Activated T-cell treated with anti-CD3 and anti-CD28 coated beads for 4 hours (primary cell): Measurements from ENCODE around the gene CRACR2A.

ENCODE experiments used
- DNase-seq: peaks from one replicate; pipeline ENCODE4 v3.0.0-alpha.2; 2020

Gene CRACR2A

DNA sequence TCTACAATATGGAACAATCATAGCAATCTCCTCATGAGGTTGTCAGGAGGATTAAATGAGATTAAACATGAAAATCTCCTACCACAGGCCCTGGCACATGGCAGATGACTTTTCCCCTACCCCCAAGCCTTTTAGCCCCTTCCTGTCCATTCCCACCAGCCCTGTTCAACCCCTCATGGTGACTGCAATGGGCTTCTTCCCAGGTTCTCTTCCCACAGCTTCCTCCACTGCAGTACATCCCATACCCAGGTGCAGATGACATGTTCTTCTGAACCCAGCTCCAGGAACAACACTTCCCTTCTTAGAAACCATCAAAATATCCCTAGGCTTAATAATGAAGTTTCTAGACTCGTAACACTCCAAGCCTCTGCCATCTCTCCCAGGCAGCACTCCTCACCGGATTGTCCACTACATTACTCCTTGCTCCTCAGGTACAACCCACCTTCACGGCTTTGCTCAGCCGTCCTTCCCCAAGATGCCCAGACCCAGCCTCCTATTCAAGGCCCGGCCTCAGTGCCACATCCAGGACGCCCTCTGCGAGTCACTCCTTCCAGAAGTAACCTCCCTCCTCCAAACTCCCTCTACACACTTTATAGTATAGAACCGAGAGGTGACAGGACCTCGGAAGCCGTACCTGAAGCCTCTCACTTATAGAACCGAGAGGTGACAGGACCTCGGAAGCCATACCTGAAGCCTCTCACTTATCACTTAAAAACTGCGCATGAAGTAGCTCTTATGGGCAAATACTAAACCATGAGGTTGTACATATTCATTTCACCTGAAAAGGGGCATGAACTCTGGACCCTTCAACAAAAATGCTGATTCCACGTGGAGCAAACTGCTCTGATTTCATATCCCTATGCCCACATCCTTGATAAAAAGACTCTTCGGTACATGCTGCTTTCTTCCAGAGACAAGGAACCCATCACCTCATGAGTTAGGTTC lies 1.5 kb downstream of the CRACR2A start:
- DNase-seq: no peak

DNA sequence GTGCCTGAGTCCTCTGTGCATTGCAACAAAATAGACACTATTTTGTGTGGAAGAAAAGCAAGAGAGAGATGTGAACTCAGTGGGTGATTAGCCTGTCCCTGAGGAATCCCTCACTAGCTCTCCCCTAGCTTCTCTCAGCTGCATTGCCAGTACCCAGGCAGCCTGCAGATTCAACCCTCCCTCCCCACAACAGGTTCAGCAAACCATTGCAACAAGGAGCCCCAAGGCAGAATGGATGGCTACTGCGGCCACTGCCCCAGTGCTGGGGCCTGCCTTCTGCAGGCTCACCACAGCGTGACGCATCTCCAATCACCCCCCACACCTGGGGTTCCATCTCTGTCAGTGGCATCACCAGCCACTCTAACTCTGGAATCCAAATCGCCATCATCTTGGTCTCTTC lies 2.3 kb downstream of the CRACR2A start:
- no peak for DNase-seq

- DNase-seq: no peak
Observed at GRCh38 chr12:3748620-3749019, 4.3 kb downstream of the CRACR2A start.

DNA sequence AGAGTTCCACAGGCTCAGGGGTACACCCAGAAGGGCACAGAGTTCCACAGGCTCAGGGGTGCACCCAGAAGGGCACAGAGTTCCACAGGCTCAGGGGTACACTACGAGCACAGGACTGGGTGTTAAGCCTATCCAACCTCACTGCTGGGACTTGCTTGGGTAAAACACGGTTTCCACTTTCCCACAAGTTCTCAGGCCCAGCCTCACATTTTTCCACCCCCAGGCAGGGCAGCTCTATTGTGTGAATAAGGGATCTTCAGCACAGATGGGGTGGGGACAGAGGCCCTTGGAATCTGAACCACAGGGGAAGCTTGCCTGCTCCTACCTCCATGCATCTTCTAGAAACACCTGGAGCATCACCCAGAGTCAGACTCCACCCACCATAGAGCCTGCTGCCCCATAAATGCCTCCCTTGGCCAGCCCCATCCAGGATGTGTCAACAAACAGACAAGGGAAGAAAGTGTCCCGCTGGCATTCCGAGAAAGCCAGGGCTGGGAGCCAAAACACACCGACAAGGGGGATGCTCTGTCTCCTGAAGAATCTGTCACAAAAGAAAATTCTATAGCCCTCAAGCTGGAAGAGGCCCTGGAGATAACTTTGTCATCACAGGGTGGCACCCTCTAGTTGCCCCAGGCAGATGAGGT lies 4.8 kb downstream of the CRACR2A start:
- DNase-seq: no peak

GRCh38 chr12:3747543-3747942 lies 5.4 kb downstream of the CRACR2A start:
- DNase-seq: no peak

- no peak for DNase-seq
Observed at GRCh38 chr12:3746758-3747157, 6.2 kb downstream of the CRACR2A start.

DNA sequence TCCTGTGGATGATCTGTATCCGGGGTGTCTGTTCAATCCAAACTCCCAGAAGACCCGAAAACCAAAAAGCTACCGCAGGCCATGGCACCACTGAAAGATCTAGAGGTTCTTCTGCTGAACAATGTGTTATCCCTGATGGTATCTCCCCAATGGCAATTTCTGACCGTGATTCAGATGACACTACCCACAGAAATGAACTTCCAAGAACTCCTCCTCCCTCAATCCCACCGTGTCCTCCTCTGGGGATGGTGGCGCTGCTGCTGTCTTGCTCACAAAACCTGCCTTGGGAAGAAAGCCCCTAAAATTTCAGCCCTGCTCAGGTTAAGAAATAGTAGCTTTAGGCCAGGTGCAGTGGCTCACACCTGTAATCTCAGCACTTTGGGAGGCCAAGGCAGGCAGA lies 7.8 kb downstream of the CRACR2A start:
- DNase-seq: no peak

DNA sequence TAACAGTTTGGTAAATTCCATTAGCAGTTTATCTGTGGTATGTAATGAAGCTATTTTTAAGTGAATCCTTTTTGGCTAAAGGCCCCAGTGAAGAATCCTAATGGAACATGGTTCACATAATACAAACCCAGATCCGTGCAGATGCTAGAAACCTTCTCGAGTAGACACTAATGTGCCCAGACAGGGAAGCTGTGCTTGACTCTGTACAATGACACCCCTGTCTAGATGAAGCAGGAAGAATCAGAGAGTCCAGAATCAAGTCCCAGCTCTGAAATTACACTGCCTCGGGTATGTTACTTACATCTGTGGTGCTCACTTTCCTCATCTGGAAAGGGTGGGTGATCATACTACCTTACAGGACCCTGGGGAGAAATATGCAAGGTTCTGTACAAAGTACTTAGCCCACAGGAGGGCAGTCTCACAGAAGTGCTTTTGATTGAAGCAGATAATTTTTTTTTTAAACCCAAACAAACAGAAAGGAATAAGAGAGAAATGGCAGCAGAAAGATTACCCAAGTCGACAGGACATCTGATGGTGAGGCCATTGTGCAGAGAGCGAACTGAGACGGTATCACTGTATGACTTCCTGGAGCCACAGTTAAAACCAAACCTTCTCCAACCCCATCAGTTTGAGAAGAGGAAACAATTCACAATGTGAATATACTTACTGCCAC lies 8.5 kb downstream of the CRACR2A start:
- no peak for DNase-seq

DNA sequence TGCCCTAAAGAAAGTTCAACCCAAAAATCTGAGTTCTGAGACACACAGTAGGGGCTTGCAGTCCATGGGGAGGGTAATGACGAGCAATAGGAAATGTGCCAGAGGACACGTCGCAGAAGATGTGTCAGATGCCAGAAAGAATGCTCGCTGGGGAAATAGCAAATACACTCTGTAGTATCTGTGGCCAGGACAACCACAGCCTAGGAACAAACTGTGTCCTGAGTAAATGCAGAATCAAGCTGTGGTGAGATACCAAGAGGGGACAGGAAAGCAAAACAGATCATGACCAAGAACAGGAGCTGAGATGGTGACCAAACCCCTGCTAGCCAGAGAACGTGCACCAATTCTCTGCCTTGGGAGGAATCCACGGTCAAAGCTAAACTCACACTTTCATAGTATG lies 9.1 kb downstream of the CRACR2A start:
- no peak for DNase-seq

DNA sequence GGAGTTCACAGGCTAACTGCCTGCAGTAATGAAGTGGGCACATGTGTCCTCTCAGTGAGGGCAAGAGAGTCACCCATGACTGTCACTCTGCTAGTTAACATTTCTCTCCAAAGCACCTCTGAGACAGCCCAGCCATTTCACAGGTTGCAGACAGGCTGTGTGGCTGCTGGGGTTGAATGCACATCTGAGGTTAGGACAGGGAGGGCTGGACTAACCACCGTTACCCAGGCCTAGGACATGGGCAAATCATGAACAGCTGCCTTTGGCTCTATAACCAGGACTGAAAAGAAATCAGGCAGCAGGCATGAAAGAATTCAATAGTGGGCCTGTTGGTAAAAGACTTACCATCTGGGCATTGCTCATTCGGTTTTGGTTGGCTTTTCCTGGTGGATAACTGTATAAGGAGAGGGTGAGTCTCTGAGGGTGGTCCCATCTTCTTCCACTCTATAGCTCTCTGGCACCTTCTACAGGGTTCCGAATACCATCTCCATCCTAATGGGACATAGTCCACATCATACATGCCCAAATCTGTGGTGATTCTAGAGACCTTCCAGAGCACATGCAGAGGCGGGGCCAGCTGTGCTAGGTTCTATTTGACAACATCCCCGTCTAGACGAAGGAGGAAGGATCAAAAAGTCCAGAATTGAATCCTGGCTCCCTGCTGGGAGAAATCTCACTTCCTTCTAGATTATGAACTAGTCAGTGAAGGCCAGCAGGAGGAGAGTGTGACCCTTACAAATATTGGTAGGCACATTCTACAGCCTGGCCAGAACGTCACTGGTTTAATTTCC lies 10.8 kb downstream of the CRACR2A start:
- no peak for DNase-seq

GRCh38 chr12:3740480-3741231 lies 12.3 kb downstream of the CRACR2A start:
- DNase-seq: no peak

DNA sequence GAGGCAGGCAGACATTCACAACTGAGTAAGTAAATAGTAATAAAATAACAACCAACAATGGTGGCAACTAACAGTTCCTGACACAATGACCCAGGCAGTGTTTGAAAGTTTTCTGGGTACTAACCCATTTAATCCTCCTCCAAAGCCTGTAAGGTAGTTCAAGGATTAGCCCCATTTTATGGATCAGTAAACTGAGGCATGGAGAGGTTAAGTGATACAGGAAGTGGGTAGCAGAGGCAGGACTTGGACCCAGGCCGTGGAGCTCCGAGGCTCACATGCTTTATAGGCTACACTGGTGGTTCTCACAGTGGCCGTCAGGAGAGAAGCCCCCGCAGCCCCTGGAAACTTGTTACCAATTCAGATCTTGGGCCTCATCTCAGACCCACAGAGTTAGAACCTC lies 17.5 kb downstream of the CRACR2A start:
- no peak for DNase-seq

- no peak for DNase-seq
Observed at GRCh38 chr12:3732901-3733300, 20.0 kb downstream of the CRACR2A start.

- DNase-seq: no peak
Observed at GRCh38 chr12:3730111-3730510, 22.8 kb downstream of the CRACR2A start.

GRCh38 chr12:3728686-3729085 lies 24.2 kb downstream of the CRACR2A start:
- DNase-seq: no peak

DNA sequence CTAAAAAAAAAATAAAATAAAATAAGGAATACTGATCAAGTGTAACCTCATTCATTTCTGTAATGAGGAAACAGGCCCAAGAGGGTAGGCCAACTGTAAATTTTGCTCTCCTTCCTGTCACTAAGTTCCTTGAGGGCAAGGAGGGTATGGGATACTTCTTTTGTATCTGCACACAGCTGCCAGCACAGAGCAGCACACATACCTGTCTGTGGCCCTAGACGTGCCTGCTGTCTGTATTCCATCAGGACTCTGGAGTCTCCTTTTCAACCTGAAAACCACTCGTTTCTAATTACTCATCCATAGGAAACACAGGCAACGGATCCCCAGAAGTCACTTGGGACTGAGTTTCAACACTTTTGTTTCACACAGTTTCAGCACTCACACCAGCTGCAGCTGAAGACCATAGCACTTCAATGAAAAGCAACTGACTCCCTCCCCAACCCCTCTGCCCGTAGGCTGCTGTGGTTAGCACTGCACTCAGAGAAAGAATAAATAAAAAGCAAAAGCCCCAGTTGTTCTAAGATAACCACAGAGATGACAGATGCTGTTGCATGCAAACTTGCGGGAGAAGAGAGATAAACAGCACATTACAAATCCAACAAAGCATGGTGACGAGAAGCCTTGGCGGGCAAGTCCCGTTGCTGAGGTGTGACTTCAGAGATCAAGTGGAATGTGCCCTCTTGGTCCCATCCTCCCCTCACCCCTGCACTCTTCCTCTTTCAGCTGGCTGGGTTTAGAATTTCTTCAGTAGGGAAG lies 24.9 kb downstream of the CRACR2A start:
- no peak for DNase-seq

DNA sequence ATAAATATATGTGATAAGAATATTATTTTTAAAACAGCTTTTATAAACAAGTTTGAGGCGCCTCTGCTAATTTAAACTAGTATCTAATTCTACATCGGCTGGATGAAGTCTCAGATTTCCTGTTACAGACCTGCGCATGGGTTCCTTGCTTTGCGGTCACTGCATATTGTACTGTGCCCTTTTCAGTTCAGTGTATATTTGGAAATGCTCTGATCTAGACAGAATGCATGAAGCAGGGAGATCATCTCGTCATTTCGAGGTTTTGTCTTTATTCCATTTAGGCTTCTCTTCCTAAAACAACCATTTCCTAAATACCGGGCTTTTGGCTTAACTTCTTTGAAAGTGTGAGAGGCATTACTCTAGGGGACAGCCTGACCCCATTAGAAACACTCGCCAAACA lies 25.6 kb downstream of the CRACR2A start:
- no peak for DNase-seq

- DNase-seq: no peak
Observed at GRCh38 chr12:3726456-3726855, 26.5 kb downstream of the CRACR2A start.

DNA sequence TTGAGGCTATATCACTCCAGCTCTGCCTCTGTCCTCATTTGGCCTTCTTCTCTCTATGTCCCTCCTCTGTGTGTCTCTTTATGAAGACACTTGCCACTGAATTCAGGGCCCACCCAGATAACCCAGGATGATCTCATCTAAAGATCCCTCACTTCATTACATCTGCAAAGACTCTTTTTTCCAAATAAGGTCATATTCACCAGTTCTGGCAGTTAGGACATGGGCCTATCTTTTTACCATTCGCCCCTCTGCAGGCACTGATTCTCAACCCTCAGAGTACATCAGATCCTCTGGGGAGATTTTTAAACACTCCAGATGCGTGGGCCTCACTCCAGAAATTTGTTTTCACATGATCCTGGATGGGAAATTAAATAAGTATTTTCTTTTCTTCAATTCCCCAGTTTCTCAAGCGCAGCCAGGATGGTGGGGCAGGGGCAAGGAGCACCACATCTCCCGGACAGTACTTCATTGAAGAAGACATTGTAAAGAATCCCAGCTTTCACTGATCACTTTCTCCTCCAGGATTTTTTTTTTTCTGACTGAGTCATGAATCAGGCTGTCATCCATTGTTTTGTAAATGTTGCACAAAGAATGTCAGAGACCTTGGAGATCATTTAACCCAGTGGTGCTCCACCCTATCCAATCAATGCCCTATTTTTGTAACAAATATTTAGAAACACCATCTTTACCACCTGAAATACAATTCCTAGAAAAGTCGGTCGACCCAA lies 27.4 kb downstream of the CRACR2A start:
- no peak for DNase-seq

DNA sequence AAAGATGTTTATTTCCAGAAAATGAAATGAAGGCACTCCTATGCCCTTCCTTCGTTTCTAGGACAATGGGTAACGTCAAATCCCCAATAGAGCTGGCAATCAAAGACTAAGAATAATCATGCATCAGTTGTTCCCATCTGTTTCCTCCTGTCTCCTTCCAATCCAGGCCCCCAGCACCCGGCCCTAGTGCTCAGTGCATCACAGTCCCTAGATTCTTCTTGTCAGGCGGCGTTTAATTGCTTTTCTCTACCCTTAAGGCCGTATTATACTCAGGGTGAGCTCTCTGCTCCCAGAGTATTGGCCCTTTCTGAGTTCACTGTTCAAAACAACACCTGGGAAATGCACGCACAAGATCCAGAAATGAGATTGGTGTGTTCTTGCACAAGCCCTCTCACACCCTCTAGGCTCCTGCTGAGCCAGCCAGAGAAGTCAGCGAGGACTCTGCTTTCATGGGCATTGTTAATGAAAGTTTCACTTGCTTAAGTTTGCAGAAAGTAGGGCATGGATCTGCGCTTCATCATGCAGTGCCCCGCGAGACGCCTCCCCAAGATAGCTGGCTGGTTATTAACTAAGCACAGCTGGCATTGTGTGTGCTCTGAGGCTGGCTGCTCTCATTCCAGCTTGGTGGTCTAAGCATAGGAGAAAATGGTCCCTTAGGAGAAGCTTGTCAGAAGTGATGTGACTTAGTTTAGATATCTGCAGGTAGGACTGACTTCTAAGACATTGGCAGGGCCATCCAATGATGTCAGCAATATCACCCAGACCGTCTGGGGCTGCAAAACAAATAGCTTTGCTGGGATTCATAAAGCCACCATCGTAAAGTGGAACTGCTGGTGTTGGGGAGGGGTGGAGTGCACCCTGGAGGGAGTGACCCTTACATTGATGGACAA lies 28.7 kb downstream of the CRACR2A start:
- no peak for DNase-seq
